ENCODE results near the gene AMOT. TPM values are rescaled to one million over a fixed set of nuclear protein-coding genes. Genes with fewer than 3 reads are reported as not detected.

AMOT gene
- total RNA-seq, 4 donors from 2014 or later = 4.8 to 20.4 (median 11.8) TPM

DNA sequence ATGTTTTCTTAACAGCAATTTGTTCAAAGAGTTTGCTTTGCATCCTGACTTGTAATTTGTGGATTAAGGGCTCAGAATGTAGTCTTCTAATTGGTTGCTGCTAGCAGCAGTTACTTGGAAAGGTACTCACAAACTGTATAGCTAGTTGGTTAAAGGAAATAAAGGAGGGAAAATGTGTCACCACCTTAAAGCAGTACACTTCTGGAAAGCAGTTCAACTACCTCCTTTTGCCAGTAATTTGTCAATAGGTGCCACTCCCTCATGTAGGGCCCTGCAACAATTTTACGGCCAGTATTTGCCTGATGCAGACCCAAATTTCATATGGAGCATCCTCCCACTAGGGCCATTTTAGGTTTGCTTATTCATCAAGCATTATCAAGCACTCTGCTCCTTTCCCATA, 20.8 kb downstream of the AMOT start:
- TF ChIP-seq CTCF (IDR thresholded peaks at IDR 0.05) = no peak
- no peak for TF ChIP-seq POLR2A (IDR thresholded peaks at IDR 0.05)
- H3K4me3 ChIP-seq = no peak overlapping the region
- no peaks in the 10 kb centered on the region for H3K36me3 ChIP-seq
- WGBS = 40% methylated on average over 1 of the region's 1 CpG
- H3K27me3 ChIP-seq = no peaks in the 10 kb centered on the region
- no peak overlapping the region for H3K27ac ChIP-seq
- no peak for DNase-seq (ENCODE audit: low spot score in 2 of 2)
- no peaks in the 10 kb centered on the region for H3K9me3 ChIP-seq
- H3K4me1 ChIP-seq = peaks cover 23% of the 10 kb centered on the region

- no peak for TF ChIP-seq CTCF (IDR thresholded peaks at IDR 0.05)
- no peak for TF ChIP-seq EP300 (IDR thresholded peaks at IDR 0.05)
- no peak for TF ChIP-seq POLR2AphosphoS5 (IDR thresholded peaks at IDR 0.05)
- no peak for TF ChIP-seq POLR2A (IDR thresholded peaks at IDR 0.05)
- DNase-seq (ENCODE audit: low spot score in 2 of 2) = no peak
- Histone ChIP-seq H3K36me3 (no peaks in the 10 kb centered on the region), H3K27me3 (no peaks in the 10 kb centered on the region), H3K9me3 (no peaks in the 10 kb centered on the region), H3K4me3 (no peak overlapping the region), H3K27ac (no peak overlapping the region), H3K4me1 (peaks cover 23% of the 10 kb centered on the region)
- 11% methylated on average over 2 of the region's 2 CpGs for WGBS
Observed at GRCh38 chrX:112819008-112819640, 21.5 kb downstream of the AMOT start.

DNA sequence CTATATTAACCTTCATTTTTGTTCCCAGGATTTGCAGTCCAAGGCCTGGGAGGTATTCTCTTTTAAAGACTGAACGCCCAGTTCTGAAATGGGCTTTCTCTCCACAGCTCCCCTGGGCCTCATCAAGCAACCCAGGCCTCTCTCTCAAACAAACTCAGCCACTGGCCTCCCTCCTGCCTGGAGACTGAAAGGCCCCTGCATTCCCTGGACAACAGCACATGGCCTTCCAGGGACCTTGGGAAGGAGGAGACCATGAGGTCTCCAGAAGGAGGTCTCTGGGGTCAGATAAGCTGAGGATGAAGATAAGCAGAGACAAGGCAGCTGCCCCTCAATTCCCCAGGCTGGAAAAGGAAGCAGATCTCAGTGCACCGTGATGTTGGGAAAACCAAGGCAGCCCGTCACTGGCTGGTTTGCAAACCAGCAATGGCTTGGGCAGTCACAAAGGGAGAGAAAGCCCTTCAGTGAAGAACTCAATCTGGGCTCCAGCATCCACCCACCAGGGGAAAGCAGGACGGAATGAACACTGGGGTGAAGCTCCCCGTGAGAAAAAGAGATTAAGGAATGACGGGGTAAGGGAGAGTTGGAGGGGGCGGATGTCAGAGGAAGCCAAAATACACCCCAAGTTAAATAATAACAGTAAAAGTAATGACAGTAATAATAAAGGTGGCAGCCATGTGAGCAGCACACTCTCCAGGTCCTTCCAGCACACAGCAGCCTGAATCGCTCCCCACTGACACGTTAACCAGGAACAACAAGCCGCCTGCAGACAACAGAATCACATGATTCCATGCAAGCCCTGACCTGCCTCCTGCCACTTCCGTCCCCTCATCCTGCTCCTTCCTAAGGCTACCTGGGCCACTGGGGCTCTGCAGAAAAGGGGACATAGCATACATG, 22.3 kb downstream of the AMOT start:
- H3K4me3 ChIP-seq = no peak overlapping the region

DNA sequence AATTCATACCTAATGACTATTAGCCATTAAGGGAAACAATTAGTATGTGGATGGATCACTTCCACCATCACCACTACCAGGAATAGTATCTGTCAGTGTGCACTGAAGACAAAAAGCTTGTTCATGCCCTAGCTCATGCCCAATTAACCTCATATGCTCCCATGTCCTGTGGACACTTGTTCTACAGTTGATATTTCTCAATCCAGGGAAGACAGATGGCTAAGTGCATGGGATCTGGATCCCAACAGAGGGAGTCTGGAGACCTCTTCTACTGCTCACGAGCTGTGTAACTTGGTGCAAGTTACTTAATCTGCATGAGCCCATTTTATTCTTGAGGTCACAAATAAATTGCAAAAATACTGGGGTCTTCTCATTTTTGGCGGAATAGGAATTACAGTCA, 23.7 kb downstream of the AMOT start:
- H3K4me1 ChIP-seq = peaks cover 23% of the 10 kb centered on the region
- WGBS = 82% methylated on average over 2 of the region's 2 CpGs
- TF ChIP-seq EP300 (IDR thresholded peaks at IDR 0.05) (no peak), POLR2AphosphoS5 (IDR thresholded peaks at IDR 0.05) (no peak), POLR2A (IDR thresholded peaks at IDR 0.05) (no peak), CTCF (IDR thresholded peaks at IDR 0.05) (no peak)
- DNase-seq (ENCODE audit: low spot score in 2 of 2) = no peak
- H3K27ac ChIP-seq = no peak overlapping the region
- no peak overlapping the region for H3K4me3 ChIP-seq
- H3K27me3 ChIP-seq = no peaks in the 10 kb centered on the region
- H3K36me3 ChIP-seq = no peaks in the 10 kb centered on the region
- H3K9me3 ChIP-seq = no peaks in the 10 kb centered on the region

More for the DNA sequence above, 22.3 kb downstream of the AMOT start:
- no peaks in the 10 kb centered on the region for H3K36me3 ChIP-seq
- H3K27me3 ChIP-seq = no peaks in the 10 kb centered on the region
- TF ChIP-seq CTCF (IDR thresholded peaks at IDR 0.05) = no peak
- no peak for TF ChIP-seq POLR2A (IDR thresholded peaks at IDR 0.05)
- no peak for TF ChIP-seq EP300 (IDR thresholded peaks at IDR 0.05)
- no peak for TF ChIP-seq POLR2AphosphoS5 (IDR thresholded peaks at IDR 0.05)
- no peak for DNase-seq (ENCODE audit: low spot score in 2 of 2)
- 52% methylated on average over 11 of the region's 11 CpGs for WGBS
- no peaks in the 10 kb centered on the region for H3K9me3 ChIP-seq
- peaks cover 23% of the 10 kb centered on the region for H3K4me1 ChIP-seq
- H3K27ac ChIP-seq = no peak overlapping the region

DNA sequence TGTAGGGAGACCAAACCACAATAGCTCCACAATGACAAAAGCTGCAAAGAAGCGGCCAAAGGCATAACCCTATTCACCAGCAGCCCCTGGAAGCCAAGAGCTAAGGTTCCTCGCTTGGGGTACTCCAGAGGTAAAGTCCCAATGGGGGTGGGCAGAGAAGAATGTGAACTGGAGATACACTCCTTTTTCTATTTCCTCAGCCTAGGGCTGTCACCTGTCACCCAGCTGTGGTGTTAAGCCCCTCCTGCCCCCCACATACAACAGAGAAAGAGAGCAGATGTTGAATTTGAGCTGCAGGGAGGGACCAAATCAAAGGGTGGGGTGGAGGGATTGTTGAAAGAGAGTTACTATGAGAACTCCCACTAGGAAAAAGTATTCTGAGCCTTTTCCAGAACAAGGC, 26.1 kb downstream of the AMOT start:
- H3K9me3 ChIP-seq = no peaks in the 10 kb centered on the region
- no peak overlapping the region for H3K4me3 ChIP-seq
- peaks cover 12% of the 10 kb centered on the region for H3K4me1 ChIP-seq
- 78% methylated on average over 2 of the region's 2 CpGs for WGBS
- no peaks in the 10 kb centered on the region for H3K27me3 ChIP-seq
- TF ChIP-seq POLR2AphosphoS5 (IDR thresholded peaks at IDR 0.05) = no peak
- TF ChIP-seq EP300 (IDR thresholded peaks at IDR 0.05) = no peak
- TF ChIP-seq POLR2A (IDR thresholded peaks at IDR 0.05) = no peak
- TF ChIP-seq CTCF (IDR thresholded peaks at IDR 0.05) = no peak
- DNase-seq (ENCODE audit: low spot score in 2 of 2) = no peak
- H3K27ac ChIP-seq = no peak overlapping the region
- no peaks in the 10 kb centered on the region for H3K36me3 ChIP-seq

Data from suprapubic skin (tissue), 4 donors.